Sigmoid colon (tissue), 4 donors: ENCODE measurements around the gene SLC4A9.

Source experiments
- EP300 ChIP-seq, 4 donors: sonication (generic); formaldehyde crosslinking; IDR thresholded peaks; one replicate each; pipeline ENCODE4 v1.6.1; 2017; ENCODE audit warnings: antibody characterized with exemption in 4 of 4
- POLR2A ChIP-seq, 2 donors: fragments of 450-650 bp; IDR thresholded peaks; one replicate each; pipeline ENCODE4 v1.6.1; 2016; ENCODE audit warnings: antibody characterized with exemption in 2 of 2, mild to moderate bottlenecking in 2 of 2, moderate library complexity in 2 of 2
- POLR2AphosphoS5 ChIP-seq, 4 donors: sonication (generic); formaldehyde crosslinking; IDR thresholded peaks; one replicate each; pipeline ENCODE4 v1.6.1; 2017; ENCODE audit warnings: antibody characterized with exemption in 4 of 4
- TF ChIP-seq, protein P1 (sequence below), 4 experiments: fragments of 450-650 bp in 3 of 4; fragments of 200-600 bp in 1 of 4; IDR thresholded peaks; one replicate each; pipeline ENCODE4 v1.5.1; 2016 to 2019; ENCODE audit warnings: antibody characterized with exemption in 4 of 4, mild to moderate bottlenecking in 3 of 4, moderate library complexity in 2 of 4

DNA sequence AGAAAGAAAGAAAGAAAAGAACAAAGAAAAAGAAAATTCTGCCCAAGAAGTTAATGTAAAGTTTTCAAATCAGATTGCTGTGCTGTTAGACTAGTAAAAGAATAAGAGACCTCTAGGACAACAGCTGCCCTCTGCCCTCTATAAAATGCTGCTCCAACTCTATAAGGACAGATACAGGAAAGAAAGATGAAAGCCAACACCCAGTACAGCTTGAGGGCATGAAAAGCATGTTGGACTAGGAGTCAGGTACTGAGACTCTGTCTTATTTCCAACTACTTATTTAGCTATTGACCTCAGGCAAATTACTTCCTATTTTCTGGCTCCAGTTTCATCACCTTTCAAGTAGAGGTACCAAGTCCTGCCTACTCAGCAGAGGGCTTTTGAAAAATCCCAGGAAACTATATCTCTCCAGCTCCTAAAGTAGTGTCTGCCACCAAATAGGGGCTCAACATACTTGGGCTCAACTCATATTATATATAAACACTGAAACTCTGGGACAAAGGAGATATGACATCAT lies 19.3 kb upstream of the SLC4A9 start:
- TF ChIP-seq POLR2A (IDR thresholded peaks at IDR 0.05) (no peak), POLR2AphosphoS5 (IDR thresholded peaks at IDR 0.05) (no peak), EP300 (IDR thresholded peaks at IDR 0.05) (no peak)
- TF ChIP-seq, protein P1, sequence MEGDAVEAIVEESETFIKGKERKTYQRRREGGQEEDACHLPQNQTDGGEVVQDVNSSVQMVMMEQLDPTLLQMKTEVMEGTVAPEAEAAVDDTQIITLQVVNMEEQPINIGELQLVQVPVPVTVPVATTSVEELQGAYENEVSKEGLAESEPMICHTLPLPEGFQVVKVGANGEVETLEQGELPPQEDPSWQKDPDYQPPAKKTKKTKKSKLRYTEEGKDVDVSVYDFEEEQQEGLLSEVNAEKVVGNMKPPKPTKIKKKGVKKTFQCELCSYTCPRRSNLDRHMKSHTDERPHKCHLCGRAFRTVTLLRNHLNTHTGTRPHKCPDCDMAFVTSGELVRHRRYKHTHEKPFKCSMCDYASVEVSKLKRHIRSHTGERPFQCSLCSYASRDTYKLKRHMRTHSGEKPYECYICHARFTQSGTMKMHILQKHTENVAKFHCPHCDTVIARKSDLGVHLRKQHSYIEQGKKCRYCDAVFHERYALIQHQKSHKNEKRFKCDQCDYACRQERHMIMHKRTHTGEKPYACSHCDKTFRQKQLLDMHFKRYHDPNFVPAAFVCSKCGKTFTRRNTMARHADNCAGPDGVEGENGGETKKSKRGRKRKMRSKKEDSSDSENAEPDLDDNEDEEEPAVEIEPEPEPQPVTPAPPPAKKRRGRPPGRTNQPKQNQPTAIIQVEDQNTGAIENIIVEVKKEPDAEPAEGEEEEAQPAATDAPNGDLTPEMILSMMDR (IDR thresholded peaks at IDR 0.05), result no peak
